K562 (cell line): ENCODE data around the gene MPP7. TPM values are rescaled to one million over a fixed set of nuclear protein-coding genes. Genes with fewer than 3 reads are reported as not detected.

ENCODE experiments used
- ZBTB40 ChIP-seq, 2 experiments: fragments of 450-650 bp in 1 of 2; sonication (generic) in 1 of 2; formaldehyde crosslinking in 1 of 2; IDR thresholded peaks; 2 replicates each; pipeline versions ENCODE4 v1.7.1 to v1.9.0; 2016 to 2022; ENCODE audit warnings: inconsistent platforms in 1 of 2, mild to moderate bottlenecking in 1 of 2, missing genetic modification reagents in 1 of 2
- polyA plus RNA-seq, 8 experiments: library from polyadenylated mRNA; depleted of rRNA in 4 of 8; stranded (reverse) in 5 of 8; unstranded in 3 of 8; fragments of >200 nt; fragmentation: Nextera tagmentation in 2 of 8; fragmentation: Illumina TruSeq in 1 of 8; extraction: Ambion mirVana in 2 of 8; extraction: Trizol in 1 of 8; gene quantifications; 2 replicates each; pipeline versions ENCODE4 v1.2.1 to v1.2.3, GENCODE V29; 2011 to 2014; ENCODE audit warnings: inconsistent platforms in 1 of 8, missing spikeins in 1 of 8
- total RNA-seq, 7 experiments: library from RNA; depleted of rRNA in 6 of 7; stranded (reverse); fragments of >200 nt in 6 of 7; fragmentation: Illumina TruSeq in 2 of 7; extraction: Trizol in 2 of 7; gene quantifications; 2 replicates each; pipeline versions ENCODE4 v1.2.1 to v1.2.3, GENCODE V29; 2011 to 2021; ENCODE audit warnings: low replicate concordance in 1 of 7

Gene MPP7
- total and polyA plus RNA-seq, 9 of the 15 experiments (the other 6 are each of a cell fraction or from before 2014, with no cell fraction given): 0.03 to 0.50 (median 0.23) TPM

- peak; percentile 77 for TF ChIP-seq ZBTB40 (IDR thresholded peaks at IDR 0.05)
- TF ChIP-seq ZBTB40 (CRISPR knock-in tag; IDR thresholded peaks at IDR 0.05): no peak
Observed at GRCh38 chr10:28266449-28267224, 36.2 kb downstream of the MPP7 start (continued).
